DND-41 (cell line): ENCODE data around the gene PCDH9.

Experiments used
- ATAC-seq: fragments of 200-7000 bp; cut with Tn5 transposase; 3 replicates; pipeline ENCODE4 v1.9.1; 2021; ENCODE audit warnings: low read depth; ENCODE audit not compliant: insufficient read depth
- DNase-seq: peaks from one replicate; pipeline ENCODE4 v3.0.0-alpha.2; 2020
- H2AFZ ChIP-seq: 2 replicates; pipeline ENCODE4 v1.6.0; 2012; ENCODE audit warnings: low read depth, low read length
- H3K27ac ChIP-seq: 2 replicates; pipeline ENCODE4 v1.5.1; 2012; ENCODE audit warnings: low read length, inconsistent platforms
- H3K27me3 ChIP-seq: fragments of 200-600 bp; sonication (generic); 2 replicates; pipeline ENCODE4 v1.6.0; 2012; ENCODE audit warnings: low read length, mild to moderate bottlenecking, inconsistent platforms; ENCODE audit not compliant: insufficient read depth, poor library complexity
- H3K36me3 ChIP-seq: 2 replicates; pipeline ENCODE4 v1.5.1; 2012; ENCODE audit warnings: low read length, inconsistent platforms; ENCODE audit not compliant: insufficient read depth
- H3K4me1 ChIP-seq: 2 replicates; pipeline ENCODE4 v1.5.1; 2012; ENCODE audit warnings: mild to moderate bottlenecking, low read length; ENCODE audit not compliant: insufficient read depth
- H3K4me2 ChIP-seq: 2 replicates; pipeline ENCODE4 v1.6.0; 2012; ENCODE audit warnings: mild to moderate bottlenecking, moderate library complexity, low read length, inconsistent platforms; ENCODE audit not compliant: insufficient read depth
- H3K4me3 ChIP-seq, 2 experiments: fragments of 200-600 bp in 1 of 2; shearing (Covaris generic) in 1 of 2; 2 replicates each; pipeline ENCODE4 v1.5.1; 2012 to 2016; ENCODE audit warnings: inconsistent platforms in 2 of 2, low read length in 2 of 2, mild to moderate bottlenecking in 2 of 2, low read depth in 1 of 2, moderate library complexity in 1 of 2
- H3K79me2 ChIP-seq: 2 replicates; pipeline ENCODE4 v1.6.0; 2012; ENCODE audit warnings: low read length, inconsistent platforms; ENCODE audit not compliant: insufficient read depth
- H3K9ac ChIP-seq: 2 replicates; pipeline ENCODE4 v1.6.0; 2012; ENCODE audit warnings: low read depth, mild to moderate bottlenecking, inconsistent platforms, low read length, moderate library complexity
- H3K9me3 ChIP-seq: 2 replicates; pipeline ENCODE4 v1.5.1; 2012; ENCODE audit warnings: low read length, moderate library complexity, mild to moderate bottlenecking, inconsistent platforms; ENCODE audit not compliant: insufficient read depth, severe bottlenecking
- H4K20me1 ChIP-seq: 2 replicates; pipeline ENCODE4 v1.6.0; 2012; ENCODE audit warnings: low read length; ENCODE audit not compliant: insufficient read depth
- CTCF ChIP-seq: IDR thresholded peaks from 2 replicates; pipeline ENCODE4 v1.5.1; 2012; ENCODE audit warnings: borderline replicate concordance, low read length, moderate library complexity, mild to moderate bottlenecking; ENCODE audit not compliant: poor library complexity, severe bottlenecking; ENCODE audit errors: extremely low read depth
- EZH2 ChIP-seq: IDR thresholded peaks from 3 replicates; pipeline ENCODE4 v1.6.1; 2012; ENCODE audit warnings: borderline replicate concordance, low read depth, mild to moderate bottlenecking, moderate library complexity, low read length, inconsistent platforms; ENCODE audit not compliant: severe bottlenecking

Gene PCDH9

DNA sequence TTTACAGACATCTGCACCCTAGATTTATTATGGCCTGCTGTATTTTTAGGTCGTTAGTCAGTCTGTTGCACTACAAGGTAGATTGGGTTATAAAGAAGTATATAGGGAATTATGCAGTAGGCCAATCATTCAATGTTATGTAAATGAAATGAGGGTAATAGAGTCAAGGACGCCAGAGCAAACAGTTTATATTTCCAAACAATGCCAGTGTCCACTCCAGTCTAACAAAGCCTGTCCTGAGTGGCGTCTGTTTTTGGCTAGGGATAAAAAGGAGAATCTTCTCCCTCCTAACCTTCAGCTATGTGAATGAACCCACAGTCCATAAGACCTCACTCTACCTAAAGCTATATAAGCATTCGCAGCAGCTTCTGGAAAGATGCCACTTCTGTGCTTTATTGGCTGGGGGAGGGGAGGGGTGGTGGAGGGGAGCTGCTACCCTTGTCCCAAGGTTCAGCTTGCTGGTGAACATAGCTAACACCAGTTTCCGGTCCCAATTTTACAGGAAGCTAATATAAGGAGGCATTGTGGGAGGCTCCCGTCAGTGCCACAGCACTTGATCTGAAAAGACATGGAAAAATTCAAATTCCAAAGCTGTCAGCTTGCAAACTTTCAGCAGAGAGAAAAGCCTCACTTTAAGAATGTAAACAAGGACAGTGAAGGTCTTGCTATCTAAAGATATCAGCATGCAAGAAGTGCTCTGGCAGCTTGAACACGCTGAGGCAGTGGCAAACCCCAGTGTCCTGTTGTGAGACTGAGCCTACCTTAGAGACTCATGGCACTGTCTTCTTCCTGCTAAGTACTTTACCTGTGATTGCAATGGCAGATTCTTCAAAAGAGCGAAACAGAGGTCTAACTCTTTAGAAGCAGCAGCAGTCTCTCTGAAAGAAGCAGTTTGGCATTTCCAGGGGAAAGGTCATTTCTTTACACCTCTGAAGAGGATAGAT, 369.9 kb downstream of the PCDH9 start:
- 0 out of 2 replicates have a peak overlapping the region, but pooled peaks have one; percentile 7 for H2AFZ ChIP-seq
- no peaks in the 10 kb centered on the region for H3K79me2 ChIP-seq
- no peak overlapping the region for H3K9ac ChIP-seq
- no peaks in the 10 kb centered on the region for H4K20me1 ChIP-seq
- no peak overlapping the region for H3K4me2 ChIP-seq
- H3K4me3 ChIP-seq, result no peak overlapping the region
- no peak overlapping the region for H3K27ac ChIP-seq
- no peaks in the 10 kb centered on the region for H3K27me3 ChIP-seq
- DNase-seq, result no peak
- H3K9me3 ChIP-seq, result no peaks in the 10 kb centered on the region
- TF ChIP-seq EZH2, result no peak
- no peak for TF ChIP-seq CTCF
- no peak for ATAC-seq
- H3K36me3 ChIP-seq, result no peaks in the 10 kb centered on the region
- H3K4me1 ChIP-seq, result no peaks in the 10 kb centered on the region

GRCh38 chr13:66859078-66859477, 371.1 kb downstream of the PCDH9 start:
- TF ChIP-seq EZH2, result no peak
- no peak for TF ChIP-seq CTCF
- no peaks in the 10 kb centered on the region for H3K27me3 ChIP-seq
- no peaks in the 10 kb centered on the region for H3K79me2 ChIP-seq
- ATAC-seq (no peak), DNase-seq (no peak)
- H3K4me2 ChIP-seq, result no peak overlapping the region
- H3K4me3 ChIP-seq, result no peak overlapping the region
- no peak overlapping the region for H3K27ac ChIP-seq
- no peaks in the 10 kb centered on the region for H4K20me1 ChIP-seq
- no peaks in the 10 kb centered on the region for H3K9me3 ChIP-seq
- no peaks in the 10 kb centered on the region for H3K36me3 ChIP-seq
- H2AFZ ChIP-seq, result no peak overlapping the region
- H3K9ac ChIP-seq, result no peak overlapping the region
- no peaks in the 10 kb centered on the region for H3K4me1 ChIP-seq

DNA sequence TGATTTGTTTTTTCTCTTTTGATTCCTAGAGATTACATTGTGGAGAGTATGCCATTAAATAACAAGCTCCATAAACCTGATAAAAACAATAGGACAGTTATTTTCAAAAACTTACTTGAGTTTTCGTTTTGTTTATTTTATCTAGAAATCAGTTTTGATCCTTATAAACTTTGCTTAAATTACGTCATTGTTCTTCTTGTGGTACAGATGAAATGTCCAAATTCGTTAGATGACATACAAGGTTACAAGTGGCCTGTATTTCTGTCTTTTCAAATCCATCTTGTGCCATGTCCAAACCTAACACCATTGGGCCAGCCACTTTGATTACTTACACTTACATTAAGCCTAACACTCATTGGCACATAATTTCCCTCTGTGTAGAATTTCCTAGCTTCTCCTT, 372.0 kb downstream of the PCDH9 start:
- Histone ChIP-seq H3K4me2 (no peak overlapping the region), H3K9me3 (no peaks in the 10 kb centered on the region), H3K4me3 (no peak overlapping the region), H4K20me1 (no peaks in the 10 kb centered on the region), H3K4me1 (no peaks in the 10 kb centered on the region), H3K79me2 (no peaks in the 10 kb centered on the region), H3K27ac (no peak overlapping the region), H3K9ac (no peak overlapping the region), H3K27me3 (no peaks in the 10 kb centered on the region), H3K36me3 (no peaks in the 10 kb centered on the region), H2AFZ (no peak overlapping the region)
- no peak for ATAC-seq
- TF ChIP-seq CTCF (no peak), EZH2 (no peak)
- no peak for DNase-seq
